HepG2 (cell line): ENCODE data around the gene C9orf50. TPM values are rescaled to one million over a fixed set of nuclear protein-coding genes. Genes with fewer than 3 reads are reported as not detected.

Source experiments
- CBX2 ChIP-seq, 2 experiments: fragments of 200-600 bp in 1 of 2; sonication (generic); formaldehyde crosslinking in 1 of 2; IDR thresholded peaks; 2 replicates each; pipeline versions ENCODE4 v1.7.0 to v1.8.1; 2018 to 2022; ENCODE audit warnings: low read depth in 2 of 2, low read length in 1 of 2, mild to moderate bottlenecking in 1 of 2, missing genetic modification reagents in 1 of 2
- GATA4 ChIP-seq: sonication (generic); IDR thresholded peaks from 2 replicates; pipeline ENCODE4 v1.6.1; 2016; ENCODE audit warnings: antibody characterized with exemption, low read depth, borderline replicate concordance
- GLI4 ChIP-seq: sonication (generic); formaldehyde crosslinking; IDR thresholded peaks from 2 replicates; pipeline ENCODE4 v1.5.1; 2020; ENCODE audit warnings: missing genetic modification reagents, mild to moderate bottlenecking, moderate library complexity, borderline replicate concordance
- HIVEP1 ChIP-seq: sonication (generic); formaldehyde crosslinking; IDR thresholded peaks from 2 replicates; pipeline ENCODE4 v1.4.0; 2020; ENCODE audit warnings: mild to moderate bottlenecking, missing genetic modification reagents
- HOXA3 ChIP-seq: sonication (generic); formaldehyde crosslinking; IDR thresholded peaks from 2 replicates; pipeline ENCODE4 v1.5.0; 2020; ENCODE audit warnings: missing genetic modification reagents
- HOXA5 ChIP-seq: sonication (generic); formaldehyde crosslinking; IDR thresholded peaks from 2 replicates; pipeline ENCODE4 v1.4.0; 2020; ENCODE audit warnings: missing genetic modification reagents
- KDM5A ChIP-seq: fragments of 200-600 bp; sonication (generic); IDR thresholded peaks from 2 replicates; pipeline ENCODE4 v1.7.0; 2018; ENCODE audit warnings: antibody characterized with exemption, mild to moderate bottlenecking, low read length, borderline replicate concordance
- KLF16 ChIP-seq, 2 experiments: sonication (generic) in 1 of 2; formaldehyde crosslinking in 1 of 2; IDR thresholded peaks; 2 replicates each; pipeline versions ENCODE4 v1.6.1 to v1.8.0; 2016 to 2023; ENCODE audit warnings: missing genetic modification reagents in 2 of 2, missing compliant biosample characterization in 1 of 2
- MEIS1 ChIP-seq: sonication (generic); formaldehyde crosslinking; IDR thresholded peaks from 2 replicates; pipeline ENCODE4 v1.9.0; 2021; ENCODE audit warnings: mild to moderate bottlenecking, missing genetic modification reagents, moderate library complexity, borderline replicate concordance
- MXI1 ChIP-seq: IDR thresholded peaks from 3 replicates; pipeline ENCODE4 v1.6.1; 2012; ENCODE audit warnings: low read depth, low read length, inconsistent platforms, borderline replicate concordance
- NFKB2 ChIP-seq: sonication (generic); formaldehyde crosslinking; IDR thresholded peaks from 2 replicates; pipeline ENCODE4 v1.4.0; 2020; ENCODE audit warnings: missing genetic modification reagents, borderline replicate concordance
- PAX8 ChIP-seq: sonication (generic); formaldehyde crosslinking; IDR thresholded peaks from 2 replicates; pipeline ENCODE4 v1.8.0; 2022; ENCODE audit warnings: mild to moderate bottlenecking, missing genetic modification reagents, borderline replicate concordance
- PHF5A ChIP-seq: IDR thresholded peaks from one replicate; pipeline ENCODE4 v1.6.1; 2018; ENCODE audit warnings: low read depth, missing genetic modification reagents; ENCODE audit not compliant: unreplicated experiment
- POLR2A ChIP-seq, 2 experiments: IDR thresholded peaks; 2 replicates each; pipeline ENCODE4 v1.6.1; 2011; ENCODE audit warnings: low read depth in 2 of 2, low read length in 2 of 2, mild to moderate bottlenecking in 1 of 2, moderate library complexity in 1 of 2; ENCODE audit not compliant: insufficient read depth in 1 of 2
- SP4 ChIP-seq: sonication (generic); formaldehyde crosslinking; IDR thresholded peaks from 2 replicates; pipeline ENCODE4 v1.8.1; 2023; ENCODE audit warnings: mild to moderate bottlenecking, missing genetic modification reagents
- TBX2 ChIP-seq: sonication (generic); formaldehyde crosslinking; IDR thresholded peaks from 2 replicates; pipeline ENCODE4 v1.5.0; 2020; ENCODE audit warnings: missing genetic modification reagents, mild to moderate bottlenecking, borderline replicate concordance
- ZFP82 ChIP-seq: sonication (generic); formaldehyde crosslinking; IDR thresholded peaks from 2 replicates; pipeline ENCODE4 v1.5.1; 2020; ENCODE audit warnings: mild to moderate bottlenecking, missing genetic modification reagents, borderline replicate concordance
- ZMYM4 ChIP-seq: sonication (generic); formaldehyde crosslinking; IDR thresholded peaks from 2 replicates; pipeline ENCODE4 v1.8.1; 2023; ENCODE audit warnings: mild to moderate bottlenecking, missing genetic modification reagents
- ZNF121 ChIP-seq: sonication (generic); formaldehyde crosslinking; IDR thresholded peaks from 2 replicates; pipeline ENCODE4 v1.5.0; 2020; ENCODE audit warnings: mild to moderate bottlenecking, missing genetic modification reagents
- ZNF33B ChIP-seq: sonication (generic); formaldehyde crosslinking; IDR thresholded peaks from 2 replicates; pipeline ENCODE4 v1.5.1; 2020; ENCODE audit warnings: mild to moderate bottlenecking, missing genetic modification reagents
- ZNF350 ChIP-seq: sonication (generic); formaldehyde crosslinking; IDR thresholded peaks from 2 replicates; pipeline ENCODE4 v1.4.0; 2020; ENCODE audit warnings: mild to moderate bottlenecking, low read depth, missing genetic modification reagents, borderline replicate concordance
- polyA plus RNA-seq, 8 experiments: library from polyadenylated mRNA; depleted of rRNA in 3 of 8; stranded (reverse) in 7 of 8; unstranded in 1 of 8; fragments of >200 nt; fragmentation: Illumina TruSeq in 4 of 8; extraction: Trizol in 4 of 8; gene quantifications; 2 replicates each; pipeline versions ENCODE4 v1.2.1 to v1.2.3, GENCODE V29; 2011 to 2016; ENCODE audit warnings: low read depth in 4 of 8, missing spikeins in 1 of 8, mixed read lengths in 1 of 8; ENCODE audit not compliant: insufficient read depth in 1 of 8
- total RNA-seq, 5 experiments: library from RNA; depleted of rRNA; stranded (reverse); fragments of >200 nt; fragmentation: Illumina TruSeq; extraction: Trizol; gene quantifications; 2 replicates each; pipeline ENCODE4 v1.2.3, GENCODE V29; 2016; ENCODE audit warnings: low read depth in 1 of 5
- TF ChIP-seq, protein P1 (sequence below): sonication (generic); formaldehyde crosslinking; IDR thresholded peaks from 2 replicates; pipeline ENCODE4 v1.9.0; 2022; ENCODE audit warnings: missing genetic modification reagents, mild to moderate bottlenecking, borderline replicate concordance
- TF ChIP-seq, protein P2 (sequence below): sonication (generic); formaldehyde crosslinking; IDR thresholded peaks from 2 replicates; pipeline ENCODE4 v1.5.0; 2020; ENCODE audit warnings: missing genetic modification reagents
- TF ChIP-seq, protein P3 (sequence below): sonication (generic); formaldehyde crosslinking; IDR thresholded peaks from 2 replicates; pipeline ENCODE4 v1.5.0; 2020; ENCODE audit warnings: mild to moderate bottlenecking, missing genetic modification reagents, moderate library complexity
- TF ChIP-seq, protein P4 (sequence below): IDR thresholded peaks from 2 replicates; pipeline ENCODE4 v1.6.1; 2016; ENCODE audit warnings: mild to moderate bottlenecking, missing biosample characterization, missing genetic modification reagents

C9orf50 gene
- total and polyA plus RNA-seq, 2 of the 13 experiments (the other 11 are each of a cell fraction or from before 2014, with no cell fraction given), result not detected

DNA sequence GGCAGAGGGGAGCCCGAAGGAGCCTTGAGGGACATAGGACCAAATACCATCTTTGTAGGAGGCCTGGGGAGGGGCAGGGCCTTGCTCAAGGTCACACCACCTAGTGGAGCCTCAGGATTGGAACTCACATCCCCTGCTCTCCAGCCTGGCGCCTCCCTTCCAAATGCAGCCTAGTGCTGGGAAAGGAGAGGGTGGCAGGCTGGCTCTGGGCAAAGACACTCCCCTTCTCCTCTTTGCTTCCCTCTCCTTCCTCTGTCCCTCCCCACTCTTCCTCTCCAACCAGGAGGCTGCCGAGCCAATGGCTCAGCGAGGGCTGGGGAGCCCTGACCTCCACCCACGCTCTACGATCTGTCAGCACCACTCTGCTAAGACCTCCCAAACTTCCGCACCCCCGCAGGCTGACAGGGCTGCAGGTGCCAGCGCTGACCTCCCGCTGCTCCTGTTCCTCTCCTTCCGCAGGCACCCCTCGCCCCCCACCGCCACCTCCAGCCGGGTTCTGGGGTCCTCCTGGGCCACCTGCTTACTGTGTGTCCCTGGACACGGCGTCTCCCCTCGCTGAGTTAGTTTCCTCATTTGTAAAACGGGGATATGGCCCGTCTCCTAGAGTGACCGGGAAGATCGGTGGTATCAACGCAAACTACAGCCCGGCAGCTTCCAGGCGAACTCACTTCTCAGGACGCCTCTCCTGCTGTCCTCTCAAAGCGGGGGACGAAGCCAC, 52.9 kb downstream of the C9orf50 start (continued):
- no peak for TF ChIP-seq ZFP82
- TF ChIP-seq GATA4, result no peak; the same call in 1 of the 2 replicates
- no peak for TF ChIP-seq MXI1
- 0 out of 2 replicates have a peak, but pooled peaks have one; percentile 19 for TF ChIP-seq TBX2
- peak; percentile 89 for TF ChIP-seq HIVEP1
- no peak for TF ChIP-seq HOXA5 (CRISPR knock-in tag)
- TF ChIP-seq, protein P1, sequence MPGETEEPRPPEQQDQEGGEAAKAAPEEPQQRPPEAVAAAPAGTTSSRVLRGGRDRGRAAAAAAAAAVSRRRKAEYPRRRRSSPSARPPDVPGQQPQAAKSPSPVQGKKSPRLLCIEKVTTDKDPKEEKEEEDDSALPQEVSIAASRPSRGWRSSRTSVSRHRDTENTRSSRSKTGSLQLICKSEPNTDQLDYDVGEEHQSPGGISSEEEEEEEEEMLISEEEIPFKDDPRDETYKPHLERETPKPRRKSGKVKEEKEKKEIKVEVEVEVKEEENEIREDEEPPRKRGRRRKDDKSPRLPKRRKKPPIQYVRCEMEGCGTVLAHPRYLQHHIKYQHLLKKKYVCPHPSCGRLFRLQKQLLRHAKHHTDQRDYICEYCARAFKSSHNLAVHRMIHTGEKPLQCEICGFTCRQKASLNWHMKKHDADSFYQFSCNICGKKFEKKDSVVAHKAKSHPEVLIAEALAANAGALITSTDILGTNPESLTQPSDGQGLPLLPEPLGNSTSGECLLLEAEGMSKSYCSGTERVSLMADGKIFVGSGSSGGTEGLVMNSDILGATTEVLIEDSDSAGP (CRISPR knock-in tag), result peak; percentile 66
- TF ChIP-seq SP4, result 0 out of 2 replicates have a peak, but pooled peaks have one; percentile 10
- peak in 1 of 2 experiments; percentile 58; a peak in 2 of 4 replicates for TF ChIP-seq POLR2A (IDR thresholded peaks at IDR 0.05; ENCODE audit: insufficient read depth in 1 of 2, low read depth in 2 of 2, low read length in 2 of 2)
- no peak; the same call in 1 of the 2 replicates for TF ChIP-seq MEIS1 (CRISPR knock-in tag)
- TF ChIP-seq PHF5A (CRISPR knock-in tag), result no peak
- 0 out of 2 replicates have a peak, but pooled peaks have one; percentile 20 for TF ChIP-seq KDM5A
- TF ChIP-seq KLF16 (CRISPR knock-in tag; IDR thresholded peaks at IDR 0.05), result peak in 1 of 2 experiments; percentile 46; a peak in 1 of 4 replicates
- TF ChIP-seq NFKB2 (CRISPR knock-in tag), result peak; percentile 82; the same call in 1 of the 2 replicates
- TF ChIP-seq, protein P2, sequence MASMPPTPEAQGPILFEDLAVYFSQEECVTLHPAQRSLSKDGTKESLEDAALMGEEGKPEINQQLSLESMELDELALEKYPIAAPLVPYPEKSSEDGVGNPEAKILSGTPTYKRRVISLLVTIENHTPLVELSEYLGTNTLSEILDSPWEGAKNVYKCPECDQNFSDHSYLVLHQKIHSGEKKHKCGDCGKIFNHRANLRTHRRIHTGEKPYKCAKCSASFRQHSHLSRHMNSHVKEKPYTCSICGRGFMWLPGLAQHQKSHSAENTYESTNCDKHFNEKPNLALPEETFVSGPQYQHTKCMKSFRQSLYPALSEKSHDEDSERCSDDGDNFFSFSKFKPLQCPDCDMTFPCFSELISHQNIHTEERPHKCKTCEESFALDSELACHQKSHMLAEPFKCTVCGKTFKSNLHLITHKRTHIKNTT, result no peak
- TF ChIP-seq ZMYM4 (CRISPR knock-in tag), result no peak
- TF ChIP-seq CBX2 (IDR thresholded peaks at IDR 0.05; ENCODE audit: low read depth, low read length), result no peak
- no peak for TF ChIP-seq CBX2 (CRISPR knock-in tag; IDR thresholded peaks at IDR 0.05; ENCODE audit: low read depth)
- TF ChIP-seq PAX8 (CRISPR knock-in tag), result no peak
- no peak for TF ChIP-seq ZNF121 (CRISPR knock-in tag)
- TF ChIP-seq HOXA3, result peak; percentile 21; the same call in 1 of the 2 replicates
- TF ChIP-seq GLI4 (CRISPR knock-in tag), result 0 out of 2 replicates have a peak, but pooled peaks have one; percentile 29
- peak; percentile 42; the same call in 1 of the 2 replicates for TF ChIP-seq ZNF350 (CRISPR knock-in tag)
- TF ChIP-seq, protein P3, sequence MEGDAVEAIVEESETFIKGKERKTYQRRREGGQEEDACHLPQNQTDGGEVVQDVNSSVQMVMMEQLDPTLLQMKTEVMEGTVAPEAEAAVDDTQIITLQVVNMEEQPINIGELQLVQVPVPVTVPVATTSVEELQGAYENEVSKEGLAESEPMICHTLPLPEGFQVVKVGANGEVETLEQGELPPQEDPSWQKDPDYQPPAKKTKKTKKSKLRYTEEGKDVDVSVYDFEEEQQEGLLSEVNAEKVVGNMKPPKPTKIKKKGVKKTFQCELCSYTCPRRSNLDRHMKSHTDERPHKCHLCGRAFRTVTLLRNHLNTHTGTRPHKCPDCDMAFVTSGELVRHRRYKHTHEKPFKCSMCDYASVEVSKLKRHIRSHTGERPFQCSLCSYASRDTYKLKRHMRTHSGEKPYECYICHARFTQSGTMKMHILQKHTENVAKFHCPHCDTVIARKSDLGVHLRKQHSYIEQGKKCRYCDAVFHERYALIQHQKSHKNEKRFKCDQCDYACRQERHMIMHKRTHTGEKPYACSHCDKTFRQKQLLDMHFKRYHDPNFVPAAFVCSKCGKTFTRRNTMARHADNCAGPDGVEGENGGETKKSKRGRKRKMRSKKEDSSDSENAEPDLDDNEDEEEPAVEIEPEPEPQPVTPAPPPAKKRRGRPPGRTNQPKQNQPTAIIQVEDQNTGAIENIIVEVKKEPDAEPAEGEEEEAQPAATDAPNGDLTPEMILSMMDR, result peak; percentile 42
- peak; percentile 29; the same call in 1 of the 2 replicates for TF ChIP-seq ZNF33B (CRISPR knock-in tag)
- TF ChIP-seq, protein P4, sequence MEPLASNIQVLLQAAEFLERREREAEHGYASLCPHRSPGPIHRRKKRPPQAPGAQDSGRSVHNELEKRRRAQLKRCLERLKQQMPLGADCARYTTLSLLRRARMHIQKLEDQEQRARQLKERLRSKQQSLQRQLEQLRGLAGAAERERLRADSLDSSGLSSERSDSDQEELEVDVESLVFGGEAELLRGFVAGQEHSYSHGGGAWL (CRISPR knock-in tag), result no peak
